K562 (cell line): ENCODE measurements around the gene ERGIC1. TPM values are rescaled to one million over a fixed set of nuclear protein-coding genes. Genes with fewer than 3 reads are reported as not detected.

Source experiments
- ATAC-seq: fragments of 200-7000 bp; cut with Tn5 transposase; 3 replicates; pipeline ENCODE4 v1.9.1; 2020; ENCODE audit warnings: moderate library complexity
- BruUV-seq: library from RNA; stranded (reverse); fragments of 400-500 nt; replicated peaks from 2 replicates; lab custom pipeline; 2021; lab: Mats Ljungman, UMichigan
- CTCF ChIA-PET: fragments of 300-600 bp; formaldehyde crosslinking; extraction: SDS; loops from one replicate; lab custom pipeline; 2021; ENCODE audit warnings: low intra/inter-chr PET ratio; lab: Yijun Ruan, JAX
- POLR2A ChIA-PET: fragments of 300-600, 350-650 bp; sonication (Branson Sonifier 250); formaldehyde crosslinking; extraction: SDS; loops from one replicate; lab custom pipeline; 2021; ENCODE audit warnings: antibody characterized with exemption, inconsistent platforms; lab: Yijun Ruan, JAX
- DNase-seq, 4 experiments: peaks; one replicate each; pipeline versions ENCODE4 v3.0.0 to v3.0.0-alpha.2; 2011 to 2018; ENCODE audit warnings: low spot score in 3 of 4, mixed read lengths in 3 of 4; ENCODE audit errors: extremely low read depth in 1 of 4
- FAIRE-seq: peaks from 2 replicates; lab custom pipeline; 2011; peaks lifted over from hg19 to GRCh38; lab: Jason Lieb, UNC
- H2AFZ ChIP-seq: 2 replicates; pipeline ENCODE4 v1.6.0; 2011; ENCODE audit warnings: low read depth, low read length, control low read depth, inconsistent platforms
- H3K27ac ChIP-seq: fragments of 200-600 bp; 3 replicates; pipeline ENCODE4 v1.8.0; 2011; ENCODE audit warnings: low read depth, mild to moderate bottlenecking, control low read depth, inconsistent platforms, low read length, moderate library complexity, mixed read lengths; ENCODE audit errors: extremely low read depth
- H3K27me3 ChIP-seq, 2 experiments: fragments of 300-600 bp in 1 of 2; 2 replicates in 1 of 2; 3 replicates in 1 of 2; pipeline versions ENCODE4 v1.6.0 to v1.8.0; 2011; ENCODE audit warnings: inconsistent platforms in 2 of 2, low read length in 2 of 2, mild to moderate bottlenecking in 1 of 2, mixed read lengths in 1 of 2, moderate library complexity in 1 of 2; ENCODE audit not compliant: control insufficient read depth in 2 of 2, insufficient read depth in 2 of 2
- H3K36me3 ChIP-seq: fragments of 300-600 bp; 3 replicates; pipeline ENCODE4 v1.8.0; 2011; ENCODE audit warnings: mild to moderate bottlenecking, low read length, inconsistent platforms; ENCODE audit not compliant: control insufficient read depth, insufficient read depth
- H3K4me1 ChIP-seq, 2 experiments: fragments of 200-600 bp in 1 of 2; replicated peaks in 1 of 2; 2 replicates in 1 of 2; 3 replicates in 1 of 2; pipeline versions ENCODE4 v1.5.1 to v1.8.0; 2011; ENCODE audit warnings: inconsistent platforms in 2 of 2, low read length in 2 of 2, mild to moderate bottlenecking in 1 of 2, mixed read lengths in 1 of 2, moderate library complexity in 1 of 2; ENCODE audit not compliant: control insufficient read depth in 2 of 2, insufficient read depth in 2 of 2
- H3K4me2 ChIP-seq: 2 replicates; pipeline ENCODE4 v1.6.1; 2011; ENCODE audit warnings: low read length, control low read depth, inconsistent platforms, mixed read lengths; ENCODE audit not compliant: insufficient read depth
- H3K4me3 ChIP-seq: fragments of 200-600 bp; sonication (generic), shearing (Covaris generic); 2 replicates; pipeline ENCODE4 v1.5.1; 2016; ENCODE audit warnings: control low read depth, inconsistent platforms
- H3K79me2 ChIP-seq: fragments of 200-600 bp; 3 replicates; pipeline ENCODE4 v1.8.0; 2011; ENCODE audit warnings: low read length, inconsistent platforms; ENCODE audit not compliant: control insufficient read depth, insufficient read depth
- H3K9ac ChIP-seq, 2 experiments: 2 replicates each; pipeline versions ENCODE4 v1.6.0 to v1.6.1; 2011; ENCODE audit warnings: low read depth in 2 of 2, low read length in 2 of 2, control low read depth in 1 of 2, inconsistent platforms in 1 of 2, mild to moderate bottlenecking in 1 of 2, mixed read lengths in 1 of 2; ENCODE audit not compliant: insufficient read depth in 1 of 2
- H3K9me1 ChIP-seq: one replicate; pipeline ENCODE4 v1.6.0; 2011; ENCODE audit warnings: inconsistent platforms, mild to moderate bottlenecking, low read length, moderate library complexity; ENCODE audit not compliant: control insufficient read depth, insufficient read depth
- H3K9me3 ChIP-seq: replicated peaks from 2 replicates; pipeline ENCODE4 v1.5.1; 2011; ENCODE audit warnings: low read depth, low read length, inconsistent platforms; ENCODE audit not compliant: control insufficient read depth, insufficient read depth
- H4K20me1 ChIP-seq: replicated peaks from 2 replicates; pipeline ENCODE4 v1.6.1; 2011; ENCODE audit warnings: low read length, inconsistent platforms, mixed read lengths; ENCODE audit not compliant: control insufficient read depth, insufficient read depth
- FUS ChIP-seq: fragments of 200-400 bp; formaldehyde crosslinking; optimal IDR thresholded peaks from 2 replicates; pipeline ENCODE3; 2017; ENCODE audit warnings: low read depth, low read length
- PRDM10 ChIP-seq: fragments of 450-650 bp; IDR thresholded peaks from 2 replicates; pipeline ENCODE4 v1.6.1; 2018; ENCODE audit not compliant: partially characterized antibody
- TBL1XR1 ChIP-seq, 2 experiments: IDR thresholded peaks; 2 replicates each; pipeline ENCODE4 v1.6.1; 2012; ENCODE audit warnings: improper control_type of control experiment in 2 of 2, low read length in 2 of 2, mild to moderate bottlenecking in 1 of 2
- TGIF2 ChIP-seq: sonication (generic); formaldehyde crosslinking; IDR thresholded peaks from 2 replicates; pipeline ENCODE4 v1.8.1; 2022; ENCODE audit warnings: mild to moderate bottlenecking, missing genetic modification reagents, moderate library complexity
- YBX1 ChIP-seq: fragments of 450-650 bp; IDR thresholded peaks from 2 replicates; pipeline ENCODE4 v1.7.1; 2016; ENCODE audit warnings: mild to moderate bottlenecking
- ZBTB12 ChIP-seq: fragments of 250-450 bp; sonication (Bioruptor Pico); IDR thresholded peaks from 2 replicates; pipeline ENCODE4 v1.4.0; 2020
- ZFPM2 ChIP-seq: fragments of 250-450 bp; sonication (Bioruptor Pico); IDR thresholded peaks from 2 replicates; pipeline ENCODE4 v1.5.1; 2022; ENCODE audit warnings: mild to moderate bottlenecking
- ZNF24 ChIP-seq: fragments of 450-650 bp; IDR thresholded peaks from 2 replicates; pipeline ENCODE4 v1.6.1; 2016
- WGBS: fragments of 100-300 bp; shearing (Covaris generic); methylation state at CpG from one replicate; pipeline ENCODE4 v1.1.6; 2016; ENCODE audit warnings: low coverage, mixed read lengths; ENCODE audit not compliant: insufficient coverage; ENCODE audit errors: missing lambda C conversion rate; 5-methylcytosine and 5-hydroxymethylcytosine counted together
- in situ Hi-C: fragments of 300-500 bp; cut with MboI; formaldehyde crosslinking; loops from 4 replicates; pipeline ENCODE4 v1.15.0; 2018; ENCODE audit warnings: inconsistent platforms, mixed read lengths
- intact Hi-C: fragments of 100-400 bp; cut with micrococcal nuclease; formaldehyde crosslinking; loops from 2 replicates; pipeline ENCODE4 v1.14.2; 2022
- polyA plus RNA-seq, 8 experiments: library from polyadenylated mRNA; depleted of rRNA in 4 of 8; stranded (reverse) in 5 of 8; unstranded in 3 of 8; fragments of >200 nt; fragmentation: Nextera tagmentation in 2 of 8; fragmentation: Illumina TruSeq in 1 of 8; extraction: Ambion mirVana in 2 of 8; extraction: Trizol in 1 of 8; gene quantifications; 2 replicates each; pipeline versions ENCODE4 v1.2.1 to v1.2.3, GENCODE V29; 2011 to 2014; ENCODE audit warnings: inconsistent platforms in 1 of 8, missing spikeins in 1 of 8
- total RNA-seq, 7 experiments: library from RNA; depleted of rRNA in 6 of 7; stranded (reverse); fragments of >200 nt in 6 of 7; fragmentation: Illumina TruSeq in 2 of 7; extraction: Trizol in 2 of 7; gene quantifications; 2 replicates each; pipeline versions ENCODE4 v1.2.1 to v1.2.3, GENCODE V29; 2011 to 2021; ENCODE audit warnings: low replicate concordance in 1 of 7

Gene ERGIC1
- total and polyA plus RNA-seq, 9 of the 15 experiments (the other 6 are each of a cell fraction or from before 2014, with no cell fraction given) = 5.5 to 68.4 (median 36.4) TPM

DNA sequence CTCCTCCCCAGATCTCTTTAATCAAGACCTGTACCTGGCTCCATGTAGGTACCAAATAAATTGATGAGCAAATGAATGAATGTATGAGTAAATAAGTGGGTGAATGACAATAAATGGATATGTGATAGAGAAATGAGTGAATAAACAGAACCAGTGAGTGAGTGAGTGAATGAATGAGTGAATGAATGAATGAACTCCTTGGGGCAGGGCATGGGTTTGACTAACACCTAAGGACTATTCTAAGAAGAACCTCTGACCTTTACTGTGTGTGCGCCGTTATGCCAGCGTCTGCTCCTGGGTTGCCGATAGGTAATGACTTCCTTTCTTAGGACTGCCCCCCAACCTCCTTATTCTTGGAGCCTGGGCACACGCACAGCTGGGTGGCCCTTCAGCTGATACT, 123.4 kb downstream of the ERGIC1 start:
- BruUV-seq = no TSS peak
- Histone ChIP-seq H3K27me3 (0 out of 5 replicates have a peak, but pooled peaks cover 0 to 2% of the 10 kb centered on the region in 2 experiments), H3K4me1 (peaks cover 7 to 8% of the 10 kb centered on the region in 2 experiments; a peak in 4 of 5 replicates), H3K9ac (no peak overlapping the region), H3K36me3 (peaks cover 17% of the 10 kb centered on the region; the same call in 2 of the 3 replicates), H3K4me3 (no peak overlapping the region), H3K9me3 (no peaks in the 10 kb centered on the region), H3K27ac (no peak overlapping the region), H3K4me2 (no peak overlapping the region), H4K20me1 (no peaks in the 10 kb centered on the region; the same call in 1 of the 2 replicates), H3K79me2 (peaks cover 15% of the 10 kb centered on the region; the same call in 2 of the 3 replicates), H2AFZ (no peak overlapping the region), H3K9me1 (peaks cover 4% of the 10 kb centered on the region)
- TF ChIP-seq ZFPM2 (CRISPR knock-in tag) (no peak), TGIF2 (CRISPR knock-in tag) (no peak), FUS (no peak), ZNF24 (peak; percentile 84), PRDM10 (no peak), YBX1 (no peak), TBL1XR1 (IDR thresholded peaks at IDR 0.05; ENCODE audit: low read length in 2 of 2) (no peak), ZBTB12 (CRISPR knock-in tag) (no peak)
- FAIRE-seq (no peak), DNase-seq (no peak), ATAC-seq (no peak)
- in situ Hi-C loops (no loop called here), intact Hi-C loops (no loop called here)
- ChIA-PET POLR2A (no interaction called here), CTCF (interaction anchor here (1.2 kb wide), 1 partner anchor 19 kb away, joined by 4 read pairs; no protein-coding TSS in a partner anchor)
- WGBS = 52% methylated on average over 5 of the region's 5 CpGs
